GM21381 (cell line): ENCODE data around the gene ANKFN1.
"Not testable (repeated sequence)": the region's sequence is repeated elsewhere in the genome, so short reads cannot be mapped to it uniquely, and the experiment has no call there.

ENCODE experiments used
- ATAC-seq: cut with Tn5 transposase; IDR thresholded peaks from one replicate; pipeline ENCODE4 v1.9.1; 2021; ENCODE audit warnings: mild to moderate bottlenecking, moderate library complexity; ENCODE audit not compliant: unreplicated experiment

The ANKFN1 gene

DNA sequence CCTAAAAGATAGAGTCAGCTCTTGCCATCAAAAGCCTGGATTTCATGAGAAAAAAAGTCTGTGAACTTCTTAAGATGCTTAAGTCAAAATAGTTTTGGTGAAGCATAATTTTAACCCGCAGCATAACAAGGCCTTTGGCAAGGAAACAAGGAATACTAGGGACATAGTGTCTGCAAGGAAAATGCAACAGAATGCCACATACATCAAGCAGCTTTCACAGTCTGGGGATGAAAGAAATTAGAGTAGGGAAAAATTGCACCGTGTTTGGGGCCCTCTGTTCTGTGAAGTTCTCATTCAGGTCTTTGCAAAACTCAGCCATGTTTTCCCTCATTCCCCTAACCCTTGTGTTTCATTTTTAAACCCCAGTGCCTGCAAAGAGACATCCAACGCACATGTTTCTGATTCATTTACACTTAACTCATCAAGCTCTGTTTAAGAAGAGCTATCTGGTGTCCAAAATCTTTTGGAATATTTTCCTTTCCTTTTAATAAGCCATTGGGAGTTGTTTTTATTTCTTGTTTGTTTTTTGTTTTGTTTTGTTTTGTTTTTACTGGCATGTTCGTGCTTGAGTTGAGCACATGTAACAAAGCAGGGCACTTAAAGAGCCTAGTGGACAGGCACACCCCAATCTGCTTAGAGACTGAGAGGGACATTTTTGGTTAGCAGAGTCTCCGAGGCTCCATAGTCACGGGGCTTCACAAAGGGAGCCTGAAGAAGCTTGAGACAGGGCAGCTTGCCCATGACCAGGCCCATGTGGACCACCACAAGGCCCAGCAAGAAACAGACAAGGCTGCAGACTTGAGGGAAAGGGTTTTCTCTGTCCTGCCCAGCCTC, 116.5 kb downstream of the ANKFN1 start:
- ATAC-seq, result no peak

- ATAC-seq, result no peak
Measured at GRCh38 chr17:56274491-56274890, 121.2 kb downstream of the ANKFN1 start.

DNA sequence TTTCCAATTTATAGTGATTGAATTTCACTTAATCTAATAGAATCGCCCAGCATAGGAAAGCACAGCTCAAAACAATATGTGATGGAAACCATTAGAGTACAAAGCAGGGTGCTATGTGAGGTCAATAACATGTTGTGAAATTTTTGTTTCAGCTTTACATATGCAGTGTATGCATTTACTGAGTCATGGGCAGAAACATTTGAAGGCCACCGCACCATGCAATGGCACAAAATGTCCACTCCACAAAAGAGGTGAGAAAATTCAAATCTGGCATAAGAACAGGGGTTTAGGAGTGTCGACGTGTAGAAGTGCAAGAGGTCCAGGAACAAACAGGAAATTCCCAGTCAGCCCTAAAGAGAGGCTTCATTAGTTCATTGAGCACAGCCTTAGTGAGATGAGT, 131.2 kb downstream of the ANKFN1 start:
- ATAC-seq, result no peak

GRCh38 chr17:56288786-56289185, 135.5 kb downstream of the ANKFN1 start:
- ATAC-seq, result not testable (repeated sequence)

GRCh38 chr17:56289321-56289720, 136.0 kb downstream of the ANKFN1 start:
- no peak for ATAC-seq

GRCh38 chr17:56290101-56290801, 137.0 kb downstream of the ANKFN1 start:
- ATAC-seq, result no peak

DNA sequence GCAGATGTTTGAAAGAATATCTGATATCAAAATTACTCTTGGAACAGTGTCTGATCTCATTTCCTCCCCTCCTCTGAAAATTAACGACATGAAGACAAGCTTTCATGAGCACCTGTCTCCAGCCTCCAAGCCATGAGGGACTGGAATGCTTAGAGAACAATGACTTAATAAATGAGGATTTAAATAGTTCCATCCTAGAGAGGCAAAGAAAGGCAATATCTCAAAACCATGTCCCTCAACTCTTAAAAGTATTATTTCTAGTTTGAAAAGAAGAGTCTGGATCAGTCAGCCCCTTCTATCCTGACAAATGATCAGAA, 137.5 kb downstream of the ANKFN1 start:
- no peak for ATAC-seq

- no peak for ATAC-seq
Measured at GRCh38 chr17:56291226-56291805, 138.0 kb downstream of the ANKFN1 start.

DNA sequence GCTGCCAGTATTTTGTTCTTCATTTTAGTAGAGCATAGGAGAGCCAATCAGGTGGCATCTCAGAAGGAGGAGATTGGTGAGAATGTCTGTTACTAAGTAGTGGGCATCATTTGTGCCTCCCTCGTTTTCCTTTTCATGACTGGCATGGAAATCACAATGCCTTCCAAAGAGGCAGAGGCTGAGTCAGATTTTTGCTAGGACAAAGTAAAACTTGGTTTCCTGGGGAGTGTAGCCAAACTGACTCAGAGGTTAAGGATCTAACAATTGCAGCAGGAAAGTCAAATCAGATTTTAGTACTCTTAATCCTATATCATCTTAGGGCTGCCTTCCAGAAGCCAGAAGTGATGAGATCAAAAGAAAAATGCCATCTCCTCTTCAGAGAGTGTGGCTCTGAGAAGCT, 138.7 kb downstream of the ANKFN1 start:
- no peak for ATAC-seq

GRCh38 chr17:56292578-56292977, 139.3 kb downstream of the ANKFN1 start:
- ATAC-seq, result no peak

DNA sequence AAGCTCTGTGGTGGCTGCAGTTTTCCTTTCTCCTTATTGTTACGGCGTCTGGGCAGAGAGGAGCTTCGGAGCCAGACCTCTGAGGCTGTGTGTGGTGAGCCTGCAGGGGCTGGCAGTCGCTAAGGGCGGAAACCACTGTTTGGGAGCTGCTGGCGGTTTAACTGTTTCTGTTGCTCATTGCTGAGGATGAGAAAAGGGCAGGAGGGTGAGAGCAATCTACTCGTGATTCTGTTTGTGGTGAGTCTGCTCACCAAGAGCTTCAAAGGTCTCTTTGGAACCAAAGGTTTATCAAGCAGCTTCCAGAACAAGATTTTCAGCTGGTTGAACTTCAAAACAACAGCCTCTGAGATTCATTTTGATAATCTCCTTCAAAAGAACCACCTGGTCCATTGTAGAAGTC, 143.9 kb downstream of the ANKFN1 start:
- ATAC-seq, result no peak

- no peak for ATAC-seq
Measured at GRCh38 chr17:56298846-56299245, 145.6 kb downstream of the ANKFN1 start.

- no peak for ATAC-seq
Measured at GRCh38 chr17:56300144-56300543, 146.9 kb downstream of the ANKFN1 start.

DNA sequence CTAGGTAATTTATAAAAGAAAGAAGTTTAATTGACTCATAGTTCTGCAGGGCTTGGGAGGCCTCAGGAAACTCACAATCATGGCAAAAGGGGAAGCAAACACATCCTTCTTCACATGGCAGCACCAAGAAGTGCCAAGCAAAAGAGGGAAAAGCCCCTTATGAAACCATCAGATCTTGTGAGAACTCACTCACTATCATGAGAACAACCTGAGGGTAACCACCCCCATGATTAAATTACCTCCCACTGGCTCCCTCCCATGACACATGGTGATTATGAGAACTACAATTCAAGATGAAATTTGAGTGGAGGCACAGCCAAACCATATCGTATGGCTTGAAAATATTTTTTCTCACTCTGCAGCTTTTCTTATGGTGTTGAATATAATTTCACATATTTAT, 151.7 kb downstream of the ANKFN1 start:
- ATAC-seq, result no peak

- no peak for ATAC-seq
Measured at GRCh38 chr17:56309897-56310296, 156.6 kb downstream of the ANKFN1 start.

GRCh38 chr17:56310782-56311181, 157.5 kb downstream of the ANKFN1 start:
- ATAC-seq, result no peak

DNA sequence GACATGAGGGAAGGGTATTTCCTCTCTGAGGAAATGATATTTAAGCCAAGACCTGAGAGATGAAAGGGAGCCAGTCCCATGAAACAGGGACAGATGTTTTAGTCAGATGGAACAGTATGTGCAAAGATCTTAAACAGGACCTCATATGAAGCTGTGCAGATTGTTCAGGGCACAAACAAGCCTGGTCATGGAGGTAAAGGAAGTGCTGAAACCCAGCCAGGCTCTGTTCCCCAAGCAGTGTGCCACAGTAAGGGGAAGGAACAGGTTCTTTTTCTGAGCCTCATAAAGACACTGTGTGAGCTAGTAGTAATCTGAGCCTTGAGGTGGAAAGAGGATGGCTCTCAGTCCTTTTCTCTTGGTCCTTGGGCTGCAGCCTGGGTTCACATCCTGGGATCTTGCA, 159.9 kb downstream of the ANKFN1 start:
- ATAC-seq, result no peak

DNA sequence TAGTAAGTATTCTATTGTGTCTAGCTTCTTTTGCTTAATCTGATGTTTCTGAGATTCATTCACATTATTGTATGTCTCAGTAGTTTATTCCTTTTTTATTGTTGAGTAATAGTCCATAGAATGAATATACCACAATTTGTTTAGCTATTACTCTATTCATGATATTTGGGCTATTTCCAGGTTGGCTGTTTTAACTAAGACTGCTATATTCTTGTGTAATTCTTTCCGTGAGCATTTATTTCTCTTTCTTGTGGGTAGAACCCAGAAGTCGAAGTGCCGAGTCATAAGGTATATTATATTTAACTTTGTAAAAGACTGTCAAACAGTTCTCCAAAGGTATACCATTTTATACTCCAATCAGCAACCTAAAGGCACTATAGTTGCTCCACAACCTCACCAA, 160.8 kb downstream of the ANKFN1 start:
- ATAC-seq, result no peak

DNA sequence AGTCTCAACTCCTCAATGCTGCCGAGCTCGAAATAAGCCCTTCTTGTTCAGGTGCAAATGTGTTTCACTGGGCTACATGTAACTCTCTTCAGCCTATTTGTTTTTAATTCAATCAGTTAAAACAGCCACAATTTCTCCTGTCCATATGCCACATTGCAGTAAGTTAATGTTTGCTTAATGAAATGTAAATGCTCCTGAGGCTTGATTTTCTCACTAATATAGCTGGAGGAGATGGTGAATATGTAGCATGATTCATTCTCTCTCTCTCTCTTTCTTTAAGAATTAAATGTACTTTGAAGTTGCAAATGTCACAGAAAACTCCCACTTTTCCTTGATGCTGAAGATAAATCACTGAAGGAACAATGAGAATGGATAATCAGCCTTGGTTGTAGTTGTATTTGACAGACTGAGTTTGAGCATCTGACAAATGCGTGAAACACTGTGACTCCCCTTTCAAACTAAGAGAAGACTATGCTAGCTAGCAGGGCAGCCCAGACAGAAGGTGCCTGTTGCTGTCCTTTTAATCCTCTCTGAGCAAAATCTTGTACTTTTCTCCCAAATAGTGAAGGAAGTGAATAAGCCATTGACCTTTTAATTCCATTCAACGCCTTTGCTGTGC, 161.8 kb downstream of the ANKFN1 start:
- no peak for ATAC-seq

- ATAC-seq, result no peak
Measured at GRCh38 chr17:56316604-56317003, 163.3 kb downstream of the ANKFN1 start.

GRCh38 chr17:56317351-56318208, 164.3 kb downstream of the ANKFN1 start:
- ATAC-seq, result no peak
